OCI-LY3 (cell line): ENCODE results near the gene MEMO1.
"Not testable (repeated sequence)": the region's sequence is repeated elsewhere in the genome, so short reads cannot be mapped to it uniquely, and the experiment has no call there.

Experiments
- H2AFZ ChIP-seq: fragments of 200-600, 300-600 bp; shearing (Covaris generic); 2 replicates; pipeline ENCODE4 v1.6.0; 2014; ENCODE audit warnings: antibody characterized with exemption, low read depth, low read length
- H3K27ac ChIP-seq: fragments of 200-600, 300-600 bp; sonication (generic); 2 replicates; pipeline ENCODE4 v1.5.1; 2014; ENCODE audit warnings: mild to moderate bottlenecking, low read length, moderate library complexity, mixed read lengths
- H3K27me3 ChIP-seq: fragments of 200-600, 300-600 bp; sonication (generic); 2 replicates; pipeline ENCODE4 v1.6.1; 2014; ENCODE audit warnings: low read depth, low read length, mixed read lengths
- H3K36me3 ChIP-seq: fragments of 200-600, 300-600 bp; sonication (generic); replicated peaks from 2 replicates; pipeline ENCODE3; 2014; ENCODE audit warnings: low read depth, low read length, mixed read lengths
- H3K4me1 ChIP-seq: fragments of 300-600, 200-600 bp; sonication (generic); 2 replicates; pipeline ENCODE4 v1.6.1; 2014; ENCODE audit warnings: low read length, mixed read lengths
- H3K4me2 ChIP-seq: fragments of 200-600, 300-600 bp; sonication (generic); 2 replicates; pipeline ENCODE4 v1.6.1; 2014; ENCODE audit warnings: low read length, mixed read lengths
- H3K4me3 ChIP-seq: fragments of 300-600, 200-600 bp; sonication (generic); 2 replicates; pipeline ENCODE4 v1.5.1; 2014; ENCODE audit warnings: antibody characterized with exemption, mild to moderate bottlenecking, low read length, moderate library complexity
- H3K79me2 ChIP-seq: fragments of 300-600, 200-600 bp; shearing (Covaris generic); 2 replicates; pipeline ENCODE4 v1.6.1; 2014; ENCODE audit warnings: mild to moderate bottlenecking, low read length, mixed read lengths
- H3K9ac ChIP-seq: fragments of 300-600, 200-600 bp; shearing (Covaris generic); 2 replicates; pipeline ENCODE4 v1.6.0; 2014; ENCODE audit warnings: mild to moderate bottlenecking, low read length, moderate library complexity
- H3K9me3 ChIP-seq: fragments of 200-600, 300-600 bp; shearing (Covaris generic); 2 replicates; pipeline ENCODE4 v1.6.1; 2014; ENCODE audit warnings: low read length, mixed read lengths; ENCODE audit not compliant: insufficient read depth
- H4K20me1 ChIP-seq: fragments of 200-600, 300-600 bp; sonication (generic); 2 replicates; pipeline ENCODE4 v1.6.1; 2016; ENCODE audit warnings: low read length, mixed read lengths; ENCODE audit not compliant: insufficient read depth
- EZH2phosphoT487 ChIP-seq: fragments of 200-600 bp; shearing (Covaris generic); IDR thresholded peaks from 2 replicates; pipeline ENCODE4 v1.6.1; 2018; ENCODE audit warnings: antibody characterized with exemption, mixed run types, low read depth
- TF ChIP-seq, protein P1 (sequence below): fragments of 200-600, 300-600 bp; sonication (generic); IDR thresholded peaks from 2 replicates; pipeline ENCODE4 v1.5.1; 2014; ENCODE audit warnings: antibody characterized with exemption, low read length, low read depth

The MEMO1 gene

DNA sequence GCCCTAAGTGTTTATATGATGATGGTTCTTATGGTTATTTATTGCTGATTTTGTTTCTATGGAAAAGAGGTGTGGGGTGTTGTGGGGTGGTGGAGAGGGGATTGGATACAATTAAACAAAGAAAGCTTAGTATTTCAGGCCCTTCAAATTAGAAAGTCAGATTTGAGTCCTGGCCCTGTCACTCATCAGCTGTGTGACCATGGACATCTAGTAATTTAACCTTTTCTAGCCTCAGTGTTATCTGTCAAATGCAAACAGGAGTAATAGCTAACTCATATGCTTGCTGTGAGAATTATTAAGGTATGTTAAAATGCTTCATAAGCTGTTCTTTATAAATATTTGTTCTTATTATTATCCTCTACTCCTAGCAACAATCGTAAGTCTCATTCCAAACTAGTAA, 2.1 kb upstream of the MEMO1 start:
- Histone ChIP-seq H3K4me1 (peaks cover 18% of the 10 kb centered on the region), H3K79me2 (peaks cover 20% of the 10 kb centered on the region), H3K36me3 (no peaks in the 10 kb centered on the region), H3K4me2 (no peak overlapping the region), H3K9me3 (no peaks in the 10 kb centered on the region), H4K20me1 (peaks cover 15% of the 10 kb centered on the region), H3K27ac (no peak overlapping the region), H3K4me3 (no peak overlapping the region), H3K9ac (no peak overlapping the region), H2AFZ (no peak overlapping the region), H3K27me3 (no peaks in the 10 kb centered on the region)
- TF ChIP-seq, protein P1, sequence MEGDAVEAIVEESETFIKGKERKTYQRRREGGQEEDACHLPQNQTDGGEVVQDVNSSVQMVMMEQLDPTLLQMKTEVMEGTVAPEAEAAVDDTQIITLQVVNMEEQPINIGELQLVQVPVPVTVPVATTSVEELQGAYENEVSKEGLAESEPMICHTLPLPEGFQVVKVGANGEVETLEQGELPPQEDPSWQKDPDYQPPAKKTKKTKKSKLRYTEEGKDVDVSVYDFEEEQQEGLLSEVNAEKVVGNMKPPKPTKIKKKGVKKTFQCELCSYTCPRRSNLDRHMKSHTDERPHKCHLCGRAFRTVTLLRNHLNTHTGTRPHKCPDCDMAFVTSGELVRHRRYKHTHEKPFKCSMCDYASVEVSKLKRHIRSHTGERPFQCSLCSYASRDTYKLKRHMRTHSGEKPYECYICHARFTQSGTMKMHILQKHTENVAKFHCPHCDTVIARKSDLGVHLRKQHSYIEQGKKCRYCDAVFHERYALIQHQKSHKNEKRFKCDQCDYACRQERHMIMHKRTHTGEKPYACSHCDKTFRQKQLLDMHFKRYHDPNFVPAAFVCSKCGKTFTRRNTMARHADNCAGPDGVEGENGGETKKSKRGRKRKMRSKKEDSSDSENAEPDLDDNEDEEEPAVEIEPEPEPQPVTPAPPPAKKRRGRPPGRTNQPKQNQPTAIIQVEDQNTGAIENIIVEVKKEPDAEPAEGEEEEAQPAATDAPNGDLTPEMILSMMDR, result no peak
- no peak for TF ChIP-seq EZH2phosphoT487

DNA sequence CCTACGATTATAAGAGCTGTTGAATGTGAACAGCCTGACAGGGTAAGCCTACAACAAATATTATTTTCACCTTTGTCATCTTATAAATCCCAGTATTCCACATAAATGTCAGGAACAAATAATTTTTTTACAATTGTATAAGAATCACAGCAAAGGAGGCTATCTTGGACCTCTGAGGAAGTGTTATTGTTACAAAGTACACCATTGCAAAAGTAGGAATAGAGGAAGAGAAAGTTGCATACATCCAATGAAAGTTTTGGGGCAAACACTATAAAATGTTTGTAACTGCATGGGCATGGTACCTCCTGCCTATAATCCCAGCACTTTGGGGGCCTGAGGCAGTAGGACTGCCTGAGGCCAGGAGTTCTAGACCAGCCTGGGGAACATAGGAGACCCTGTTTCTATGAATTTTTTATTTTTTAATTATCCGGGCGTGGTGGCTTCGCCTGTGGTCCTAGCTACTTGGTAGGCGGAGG, 715 bp upstream of the MEMO1 start:
- no peaks in the 10 kb centered on the region for H3K36me3 ChIP-seq

DNA sequence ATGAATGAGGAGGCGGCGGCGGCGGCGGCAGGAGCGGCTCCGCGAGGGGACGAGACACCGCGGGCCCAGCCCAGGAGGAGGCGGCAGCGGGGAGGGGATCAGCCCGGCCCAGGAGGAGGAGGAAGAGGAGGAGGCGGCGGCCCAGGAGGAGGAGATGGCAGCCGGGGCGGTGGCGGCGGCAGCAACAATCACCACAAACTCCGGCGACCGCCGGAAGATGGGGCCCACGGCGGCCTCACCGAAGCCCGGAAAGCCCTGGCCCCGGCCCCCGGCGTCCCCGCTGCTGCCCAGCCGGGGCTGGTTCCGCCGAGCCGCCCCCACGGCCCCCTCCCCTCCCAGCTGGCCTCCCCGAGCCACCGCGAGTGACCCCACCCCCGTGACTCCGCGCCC, 533 bp downstream of the MEMO1 start:
- Histone ChIP-seq H3K27ac (peak overlapping the region; percentile 90), H3K9ac (peak overlapping the region; percentile 26; the same call in 1 of the 2 replicates), H3K4me3 (peak overlapping the region; percentile 65), H4K20me1 (peaks cover 36% of the 10 kb centered on the region), H3K4me1 (peaks cover 23% of the 10 kb centered on the region), H3K79me2 (peaks cover 46% of the 10 kb centered on the region)
- not testable (repeated sequence) for H3K4me2 ChIP-seq, H2AFZ ChIP-seq, H3K27me3 ChIP-seq, H3K36me3 ChIP-seq, H3K9me3 ChIP-seq

More for the DNA sequence above, 715 bp upstream of the MEMO1 start:
- Histone ChIP-seq H3K4me1 (peaks cover 23% of the 10 kb centered on the region), H3K79me2 (peaks cover 34% of the 10 kb centered on the region), H2AFZ (peak overlapping the region; percentile 29), H4K20me1 (peaks cover 26% of the 10 kb centered on the region), H3K9me3 (no peaks in the 10 kb centered on the region), H3K27ac (peak overlapping the region; percentile 90), H3K4me2 (peak overlapping the region; percentile 90), H3K27me3 (no peaks in the 10 kb centered on the region), H3K4me3 (peak overlapping the region; percentile 78), H3K9ac (peak overlapping the region; percentile 79)
- no peak for TF ChIP-seq EZH2phosphoT487
- TF ChIP-seq, protein P1, result no peak

DNA sequence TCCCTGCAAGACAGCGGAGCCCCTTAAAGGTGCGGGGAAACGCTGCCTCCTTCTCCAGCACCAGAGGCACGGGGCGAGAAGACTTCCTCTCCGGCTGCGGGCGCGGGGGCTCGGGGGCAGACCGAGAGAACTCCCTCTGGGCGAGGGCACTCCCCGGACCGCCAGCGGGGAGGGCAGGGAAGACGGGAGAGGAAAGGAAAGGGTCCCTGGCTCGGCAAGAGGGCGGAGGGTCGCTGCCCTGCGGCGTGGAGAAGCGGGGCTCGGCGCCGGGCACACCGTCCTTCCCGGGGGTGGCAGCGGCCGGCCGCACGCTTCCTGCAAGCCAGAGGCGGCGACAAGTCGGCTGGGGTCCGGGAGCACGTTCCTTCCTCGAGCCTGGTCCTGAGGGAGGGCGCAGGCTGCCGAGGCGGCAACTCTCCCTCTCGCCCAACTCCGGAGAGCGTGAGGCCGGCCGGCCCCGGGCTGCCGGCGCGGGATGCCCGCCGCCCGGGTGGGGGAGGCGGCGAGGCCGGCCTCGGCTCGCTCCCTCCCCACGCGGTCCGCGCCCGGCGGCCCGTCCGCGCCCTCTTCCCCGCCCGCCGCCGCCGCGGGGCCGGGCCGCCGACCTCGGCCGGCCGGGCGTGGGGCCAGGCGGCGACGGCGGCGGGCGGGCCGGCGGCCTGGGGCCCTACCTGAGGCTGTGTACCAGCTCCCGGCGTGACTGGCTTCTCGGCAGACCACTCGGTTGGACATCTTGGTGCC, 1.1 kb downstream of the MEMO1 start:
- Histone ChIP-seq H3K27me3 (no peaks in the 10 kb centered on the region), H3K9me3 (no peaks in the 10 kb centered on the region), H4K20me1 (peaks cover 40% of the 10 kb centered on the region), H2AFZ (no peak overlapping the region), H3K4me1 (peaks cover 23% of the 10 kb centered on the region), H3K27ac (peak overlapping the region; percentile 90), H3K9ac (peak overlapping the region; percentile 87), H3K4me3 (peak overlapping the region; percentile 93), H3K79me2 (peaks cover 52% of the 10 kb centered on the region), H3K36me3 (no peaks in the 10 kb centered on the region), H3K4me2 (peak overlapping the region; percentile 75)
- TF ChIP-seq, protein P1, result no peak
- no peak for TF ChIP-seq EZH2phosphoT487
